Measurements from ENCODE around the gene MYH9.

The MYH9 gene

GRCh38 chr22:36385491-36386350 is 2.0 kb downstream of the MYH9 start:
- no peak for DNase-seq

GRCh38 chr22:36384766-36385481 is 2.8 kb downstream of the MYH9 start:
- no peak for DNase-seq

GRCh38 chr22:36383110-36383581 is 4.6 kb downstream of the MYH9 start:
- no peak for DNase-seq

- no peak for DNase-seq
Observed at GRCh38 chr22:36381513-36382128, 6.1 kb downstream of the MYH9 start.

- DNase-seq = no peak
Observed at GRCh38 chr22:36379593-36380361, 8.0 kb downstream of the MYH9 start.

GRCh38 chr22:36378869-36379217 is 8.9 kb downstream of the MYH9 start:
- no peak for DNase-seq

- DNase-seq = no peak
Observed at GRCh38 chr22:36378080-36378868, 9.5 kb downstream of the MYH9 start.

GRCh38 chr22:36377022-36377631 is 10.6 kb downstream of the MYH9 start:
- DNase-seq = no peak

GRCh38 chr22:36376265-36376664 is 11.5 kb downstream of the MYH9 start:
- no peak for DNase-seq

- DNase-seq = no peak
Observed at GRCh38 chr22:36375071-36375980, 12.4 kb downstream of the MYH9 start.

GRCh38 chr22:36374603-36375024 is 13.2 kb downstream of the MYH9 start:
- no peak for DNase-seq

GRCh38 chr22:36373258-36373579 is 14.5 kb downstream of the MYH9 start:
- no peak for DNase-seq

- no peak for DNase-seq
Observed at GRCh38 chr22:36371920-36372319, 15.8 kb downstream of the MYH9 start.

- no peak for DNase-seq
Observed at GRCh38 chr22:36369922-36370791, 17.6 kb downstream of the MYH9 start.

- no peak for DNase-seq
Observed at GRCh38 chr22:36369004-36369921, 18.5 kb downstream of the MYH9 start.

- no peak for DNase-seq
Observed at GRCh38 chr22:36368359-36368983, 19.3 kb downstream of the MYH9 start.

GRCh38 chr22:36367479-36367878 is 20.3 kb downstream of the MYH9 start:
- DNase-seq = no peak

GRCh38 chr22:36367066-36367465 is 20.7 kb downstream of the MYH9 start:
- DNase-seq = no peak
